ENCODE results near the gene PSD2. TPM values are rescaled to one million over a fixed set of nuclear protein-coding genes. Genes with fewer than 3 reads are reported as not detected.

PSD2 gene
- total and polyA plus RNA-seq, 2 experiments from 2014 or later, result 0.08 to 0.10 TPM

GRCh38 chr5:139878093-139878492 lies 82.5 kb downstream of the PSD2 start:
- no peaks in the 10 kb centered on the region for H3K27me3 ChIP-seq (ENCODE audit: insufficient read depth)
- H3K79me2 ChIP-seq (replicated peaks; ENCODE audit: insufficient read depth), result no peaks in the 10 kb centered on the region
- H3K4me1 ChIP-seq (ENCODE audit: insufficient read depth), result peaks cover 5% of the 10 kb centered on the region; the same call in 1 of the 2 replicates
- no peaks in the 10 kb centered on the region for H3K36me3 ChIP-seq (ENCODE audit: insufficient read depth)
- no peak overlapping the region for H3K27ac ChIP-seq (ENCODE audit: low read depth)
- no peak overlapping the region for H3K4me2 ChIP-seq
- H3F3A ChIP-seq (replicated peaks; ENCODE audit: low read depth), result no peaks in the 10 kb centered on the region
- Mint-ChIP-seq H3K27me3 (ENCODE audit: insufficient read depth, low read depth, poor library complexity) (peaks cover 7% of the 10 kb centered on the region), H3K4me3 (no peak overlapping the region), H3K4me1 (peaks cover 12% of the 10 kb centered on the region), H3K27ac (no peak overlapping the region), H3K36me3 (ENCODE audit: low read depth) (no peaks in the 10 kb centered on the region), H3K9me3 (peaks cover 3% of the 10 kb centered on the region; the same call in 1 of the 3 replicates)
- H2AFZ ChIP-seq, result no peak overlapping the region
- DNase-seq (ENCODE audit: low spot score) (no peak), ATAC-seq (no peak)
- H3K4me3 ChIP-seq, result no peak overlapping the region
- TF ChIP-seq CREB1 (CRISPR knock-in tag; IDR thresholded peaks at IDR 0.05; ENCODE audit: low read depth), result no peak
- no peak for TF ChIP-seq ZNF462 (CRISPR knock-in tag; IDR thresholded peaks at IDR 0.05)
- no peak for TF ChIP-seq STAT1 (IDR thresholded peaks at IDR 0.05; ENCODE audit: unreplicated experiment)
- no peak for TF ChIP-seq ZNF114 (CRISPR knock-in tag; IDR thresholded peaks at IDR 0.05)
- no peak for TF ChIP-seq JUNB (IDR thresholded peaks at IDR 0.05; ENCODE audit: unreplicated experiment)
- no peak for TF ChIP-seq POLR2AphosphoS5 (IDR thresholded peaks at IDR 0.05; ENCODE audit: low read depth)
- no peak for TF ChIP-seq EZH2 (IDR thresholded peaks at IDR 0.05; ENCODE audit: low read depth, unreplicated experiment)
- TF ChIP-seq NANOG (IDR thresholded peaks at IDR 0.05; ENCODE audit: borderline replicate concordance), result no peak
- TF ChIP-seq CTCF (conservative IDR thresholded peaks at IDR 0.05; ENCODE audit: low read depth in 2 of 2), result no peak
- no peaks in the 10 kb centered on the region for H3K9me2 ChIP-seq (ENCODE audit: insufficient read depth)
- no peaks in the 10 kb centered on the region for H4K20me1 ChIP-seq (replicated peaks; ENCODE audit: insufficient read depth)
